NOMO-1 (cell line): Measurements from ENCODE around the gene RPS6KC1.
"Not testable (repeated sequence)": the region's sequence is repeated elsewhere in the genome, so short reads cannot be mapped to it uniquely, and the experiment has no call there.

Experiments used
- DNase-seq, 2 experiments: peaks; one replicate each; lab custom pipeline; 2025; ENCODE audit not compliant: unreplicated experiment in 2 of 2; lab: John Stamatoyannopoulos, UW

Gene RPS6KC1

DNA sequence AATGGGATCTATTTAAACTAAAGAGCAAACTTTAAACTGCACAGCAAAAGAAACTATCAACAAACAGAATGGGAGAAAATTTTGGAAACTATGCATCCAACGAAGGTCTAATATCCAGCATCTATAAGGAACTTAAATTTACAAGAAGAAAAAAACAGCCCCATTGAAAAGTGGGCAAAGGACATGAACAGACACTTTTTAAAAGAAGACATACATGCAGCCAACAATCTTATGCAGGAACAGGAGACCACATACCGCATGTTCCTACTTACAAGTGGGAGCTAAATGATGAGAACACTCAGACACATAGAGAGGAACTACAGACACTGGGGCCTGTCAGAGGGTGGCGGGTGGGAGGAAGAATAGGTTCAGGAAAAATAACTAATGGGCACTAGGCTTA, 149.6 kb downstream of the RPS6KC1 start:
- DNase-seq = no peak

DNA sequence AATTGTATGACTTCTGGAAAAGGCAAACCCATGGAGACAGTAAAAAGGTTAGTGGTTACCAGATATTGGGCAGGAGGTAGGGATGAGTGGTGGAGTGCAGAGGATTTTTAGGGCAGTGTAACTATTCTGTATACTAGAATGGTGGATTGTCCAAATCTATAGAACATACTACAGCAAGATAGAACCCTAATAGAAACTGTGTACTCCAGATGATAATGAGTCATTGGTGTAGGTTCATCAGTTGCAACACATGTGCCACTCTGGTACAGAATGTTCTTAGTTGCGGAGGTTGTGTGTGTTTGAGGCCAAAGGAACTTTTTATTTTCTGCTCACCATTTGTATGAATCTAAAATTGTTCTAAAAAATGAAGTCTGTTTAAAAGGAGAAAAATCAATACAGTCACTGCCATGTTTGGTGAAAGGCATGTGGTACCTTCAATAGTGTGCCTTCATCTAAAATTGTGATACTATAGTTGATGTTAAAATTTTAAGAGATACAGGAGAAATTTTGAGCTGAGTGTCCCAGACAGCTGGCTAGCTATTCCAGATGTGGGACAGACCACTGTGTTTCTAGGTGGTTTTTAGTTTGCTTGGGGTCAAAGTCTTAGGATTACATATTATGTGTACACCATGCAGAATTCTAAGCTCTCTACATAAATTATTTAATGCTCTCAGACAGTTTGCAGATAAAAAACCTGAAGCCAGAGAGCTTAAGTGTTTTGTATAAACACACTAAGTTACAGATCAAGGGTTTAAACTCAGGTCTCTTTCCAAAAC, 150.5 kb downstream of the RPS6KC1 start:
- no peak for DNase-seq

DNA sequence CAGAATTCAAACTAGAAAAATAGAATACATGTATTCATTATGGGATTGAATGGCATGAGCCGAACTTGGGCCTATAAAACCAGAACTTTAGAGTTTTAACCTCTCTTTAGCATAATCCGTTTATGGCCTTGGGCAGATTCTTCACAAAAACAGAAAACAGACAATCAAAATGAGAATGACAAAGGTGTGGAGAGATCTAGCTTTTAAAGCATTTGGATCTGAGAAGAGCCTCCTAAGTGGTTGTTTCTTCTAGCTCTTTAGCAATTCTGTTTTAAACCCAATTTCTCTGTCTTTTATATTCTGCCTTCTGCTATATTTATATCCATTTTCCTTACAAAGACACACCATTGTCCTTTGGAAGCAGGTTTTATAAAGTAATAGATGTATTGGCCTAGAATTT, 160.2 kb downstream of the RPS6KC1 start:
- no peak for DNase-seq

DNA sequence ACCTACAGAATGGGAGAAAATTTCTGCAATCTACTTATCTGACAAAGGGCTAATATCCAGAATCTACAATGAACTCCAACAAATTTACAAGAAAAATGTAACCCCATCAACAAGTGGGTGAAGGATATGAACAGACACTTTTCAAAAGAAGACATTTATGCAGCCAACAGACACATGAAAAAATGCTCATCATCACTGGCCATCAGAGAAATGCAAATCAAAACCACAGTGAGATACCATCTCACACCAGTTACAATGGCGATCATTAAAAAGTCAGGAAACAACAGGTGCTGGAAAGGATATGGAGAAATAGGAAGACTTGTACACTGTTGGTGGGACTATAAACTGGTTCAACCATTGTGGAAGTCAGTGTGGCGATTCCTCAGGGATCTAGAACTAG, 168.0 kb downstream of the RPS6KC1 start:
- DNase-seq = not testable (repeated sequence)

DNA sequence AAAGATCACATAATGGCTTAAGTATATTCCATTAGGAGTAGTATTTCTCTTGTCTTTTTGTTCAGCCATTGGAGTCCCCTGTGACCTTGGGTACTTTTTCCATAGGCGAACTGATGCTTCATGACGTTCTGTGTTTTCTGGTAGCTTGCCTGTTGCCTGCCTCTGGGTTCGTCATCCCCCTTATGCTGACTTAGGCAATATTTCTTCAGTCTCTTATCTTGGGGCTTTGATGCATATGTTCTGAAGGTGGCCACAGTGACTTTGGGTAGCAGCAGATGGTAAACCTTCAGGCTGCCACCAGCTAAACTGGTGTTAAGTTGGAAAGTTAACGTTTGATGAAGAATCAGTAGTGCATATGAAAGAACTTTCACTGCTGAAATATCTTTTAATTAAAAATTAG, 170.2 kb downstream of the RPS6KC1 start:
- DNase-seq = no peak

DNA sequence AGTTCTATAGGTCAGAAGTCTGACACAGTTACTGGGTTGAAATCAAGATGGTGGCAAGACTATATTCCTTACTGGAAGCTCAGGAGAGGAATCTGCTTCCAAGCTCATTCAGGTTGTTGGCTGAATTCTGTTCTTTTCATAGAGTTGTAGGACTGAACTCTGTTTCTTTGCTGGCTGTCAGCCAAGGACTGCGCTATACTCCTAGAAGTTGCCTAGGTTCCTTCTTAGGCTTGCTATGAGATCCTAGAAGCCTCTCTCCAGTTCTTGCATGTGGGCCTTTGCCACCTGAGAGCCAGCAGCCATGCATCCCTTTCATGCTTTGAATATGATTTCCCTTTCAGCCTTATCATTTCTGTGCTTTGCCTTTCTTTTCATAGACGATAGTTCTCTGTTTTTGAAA, 176.4 kb downstream of the RPS6KC1 start:
- DNase-seq = no peak

DNA sequence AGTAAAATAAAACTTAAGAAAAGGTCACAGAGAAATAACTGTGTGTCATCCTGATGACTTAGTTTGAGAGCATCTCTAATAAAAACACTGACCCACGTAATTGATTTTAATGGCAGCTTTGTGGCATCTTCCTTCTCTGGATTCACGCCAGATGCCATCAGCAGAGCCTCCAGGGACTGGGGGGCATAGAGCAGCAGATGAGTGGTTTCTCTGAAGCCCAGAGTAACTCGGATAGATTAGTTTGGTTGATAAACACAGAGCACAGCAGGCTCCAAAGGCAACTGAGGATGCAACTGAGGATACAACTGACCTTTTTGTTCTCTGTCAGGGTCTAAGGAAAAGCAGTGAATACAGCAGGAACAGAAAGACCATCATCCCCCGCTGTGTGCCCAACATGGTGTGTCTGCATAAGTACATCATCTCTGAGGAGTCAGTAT, 180.8 kb downstream of the RPS6KC1 start:
- DNase-seq = no peak

DNA sequence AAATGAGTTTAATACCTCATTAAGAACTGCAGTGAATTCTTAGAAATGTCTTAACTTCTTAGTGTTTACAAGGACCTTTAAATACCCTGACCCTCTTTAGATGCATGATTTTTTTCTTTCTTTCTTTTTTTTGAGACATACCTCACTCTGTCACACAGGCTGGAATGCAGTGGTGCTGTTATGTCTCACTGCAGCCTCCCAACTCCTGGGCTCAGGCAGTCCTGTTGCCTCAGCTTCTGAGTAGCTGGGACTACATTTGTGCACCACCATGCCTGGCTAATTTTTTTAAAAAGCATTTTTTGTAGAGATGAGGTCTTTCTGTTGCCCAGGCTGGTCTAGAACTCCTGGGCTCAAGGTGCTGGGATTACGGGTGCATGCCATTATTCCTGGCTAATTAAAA, 191.8 kb downstream of the RPS6KC1 start:
- DNase-seq = no peak

DNA sequence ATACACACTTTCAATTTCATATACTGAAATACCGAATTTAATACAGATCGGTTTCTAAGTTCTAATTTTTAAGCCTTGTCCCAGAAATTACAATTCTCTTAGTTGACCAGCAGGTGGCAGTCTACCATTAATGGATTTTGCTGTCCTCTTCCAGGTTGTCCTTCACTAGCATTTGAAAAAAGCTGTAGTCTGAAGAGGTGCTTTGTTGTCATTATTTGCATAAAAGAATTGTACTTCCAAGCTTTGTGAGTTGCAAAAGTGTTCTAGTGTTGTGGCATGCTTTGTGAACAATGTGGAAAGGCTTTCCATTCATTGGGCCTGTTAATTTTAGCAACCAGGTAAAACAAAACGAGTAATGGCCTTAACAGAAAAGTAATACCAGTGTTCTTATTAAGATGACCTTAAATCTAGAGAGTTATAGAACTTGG, 193.6 kb downstream of the RPS6KC1 start:
- DNase-seq = peak; percentile 37 to 40

DNA sequence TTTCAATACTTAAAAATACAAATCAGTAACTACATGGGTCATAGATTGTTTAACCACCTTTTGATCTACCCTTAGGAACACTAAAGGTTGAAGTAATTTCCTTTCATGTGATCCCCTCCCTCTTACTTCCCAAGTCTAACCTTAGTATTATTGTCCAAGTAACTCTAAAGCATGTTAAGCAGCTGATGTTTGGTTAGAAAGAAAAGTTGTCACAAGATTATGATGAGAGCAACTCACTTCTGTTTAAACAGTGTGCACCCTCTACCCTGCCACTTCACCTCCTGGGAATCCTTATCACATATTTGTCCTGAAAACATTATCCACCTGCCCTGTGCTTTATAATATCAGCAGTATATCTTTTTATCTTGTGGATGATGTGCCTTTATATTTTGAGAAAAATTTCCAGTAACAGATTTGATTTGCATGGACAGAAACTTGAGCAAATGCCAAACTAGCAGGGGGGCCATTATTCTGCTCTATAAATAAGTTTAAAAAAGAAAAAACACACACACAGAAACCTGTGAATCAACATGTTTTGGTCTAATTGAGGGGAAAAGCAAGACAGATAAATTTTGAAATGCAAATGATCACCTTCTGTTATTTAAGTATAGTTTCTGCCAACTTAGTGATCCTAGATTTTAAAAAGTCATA, 194.3 kb downstream of the RPS6KC1 start:
- DNase-seq = no peak

DNA sequence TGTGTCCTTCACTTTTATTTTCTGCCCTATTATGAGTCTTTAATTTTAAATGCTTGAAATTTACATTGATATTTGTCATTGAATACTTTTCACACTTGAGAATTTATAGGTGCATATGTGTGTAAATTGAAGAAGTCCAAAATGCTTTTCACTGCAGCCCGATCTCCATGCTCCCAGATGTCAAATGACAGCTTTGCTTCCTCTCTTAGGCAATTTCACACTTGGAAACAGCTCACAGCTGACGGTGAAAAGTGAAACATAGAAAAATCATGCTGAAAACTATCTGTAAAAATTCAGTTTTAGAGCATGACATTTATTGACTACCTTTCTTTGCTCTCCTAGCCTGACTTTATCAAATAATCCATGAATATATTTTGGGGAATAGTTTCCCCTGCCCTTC, 196.0 kb downstream of the RPS6KC1 start:
- no peak for DNase-seq

DNA sequence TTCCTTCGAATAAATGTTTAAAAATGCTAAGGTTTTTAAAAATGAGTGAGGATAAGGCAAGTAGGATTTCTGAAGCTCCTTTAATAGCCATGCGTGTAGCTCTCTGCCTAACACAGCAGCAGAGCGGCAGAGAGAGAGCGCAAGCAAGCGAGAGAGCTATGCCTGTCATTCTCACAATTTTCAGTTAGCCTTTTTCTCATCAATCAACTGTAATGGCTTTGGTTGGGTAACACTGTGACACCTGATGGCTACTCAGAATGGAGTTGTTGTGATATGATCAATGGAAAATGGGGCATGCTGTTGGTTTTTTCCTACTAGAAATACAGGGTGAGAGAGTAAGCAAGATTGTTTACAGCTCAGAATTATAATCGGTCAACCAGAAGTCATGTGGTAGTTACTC, 198.4 kb downstream of the RPS6KC1 start:
- no peak for DNase-seq

DNA sequence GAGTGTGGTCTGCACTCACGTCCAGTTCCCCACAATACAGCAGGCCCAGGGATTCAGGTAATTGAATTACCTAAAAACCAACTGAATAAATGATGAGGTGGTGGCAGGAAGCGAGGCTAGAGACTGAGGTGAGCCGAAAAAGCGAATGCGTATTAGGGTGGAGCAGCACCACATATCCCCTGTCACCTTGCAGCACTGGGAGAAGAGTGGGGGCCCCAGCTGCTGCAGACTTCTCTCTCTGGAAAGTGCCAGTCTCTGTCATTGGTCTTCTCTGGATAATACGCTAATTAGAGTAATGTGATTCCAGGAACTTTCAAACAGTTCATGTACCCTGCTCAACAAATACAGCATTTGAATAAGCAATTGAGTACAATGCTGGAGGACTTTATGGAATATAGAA, 199.0 kb downstream of the RPS6KC1 start:
- DNase-seq = no peak

DNA sequence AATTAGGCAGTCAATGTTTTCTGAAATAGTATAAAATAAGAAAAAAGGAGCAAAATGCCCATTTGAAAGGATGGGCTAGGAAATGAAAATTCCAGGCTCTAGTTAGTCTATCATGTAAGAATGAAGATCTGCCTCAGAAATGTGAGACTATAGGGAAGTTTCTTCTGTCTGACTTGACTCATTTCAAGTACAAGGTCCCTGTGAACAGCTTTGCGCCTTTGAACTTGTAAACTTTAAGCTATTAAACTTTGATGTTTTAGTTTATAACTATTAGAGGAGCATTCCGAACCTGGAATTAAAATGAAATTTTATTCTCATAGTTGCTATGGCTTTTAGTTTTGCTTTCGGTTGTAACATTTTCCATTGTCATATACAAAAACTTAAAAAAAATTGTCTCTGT, 199.4 kb downstream of the RPS6KC1 start:
- DNase-seq = no peak

DNA sequence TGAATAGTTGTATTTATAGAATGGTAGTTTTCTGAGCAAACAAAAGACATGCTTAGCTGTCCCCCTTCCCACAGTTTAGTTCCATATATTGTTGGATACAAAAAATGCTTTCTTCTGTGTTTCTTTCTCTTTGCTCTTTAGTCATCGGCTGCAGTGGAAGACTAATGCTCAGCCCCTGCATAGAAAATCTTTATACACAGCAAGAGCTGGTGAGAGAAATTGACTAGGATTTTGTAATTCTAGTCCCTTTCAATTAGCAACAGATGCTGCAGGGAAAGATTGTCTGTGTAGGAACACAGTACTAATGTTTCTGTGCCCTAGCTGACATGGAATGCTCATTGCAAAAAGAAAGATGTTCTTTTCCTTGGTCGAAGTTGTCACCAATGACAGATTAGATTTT, 200.9 kb downstream of the RPS6KC1 start:
- DNase-seq = no peak

DNA sequence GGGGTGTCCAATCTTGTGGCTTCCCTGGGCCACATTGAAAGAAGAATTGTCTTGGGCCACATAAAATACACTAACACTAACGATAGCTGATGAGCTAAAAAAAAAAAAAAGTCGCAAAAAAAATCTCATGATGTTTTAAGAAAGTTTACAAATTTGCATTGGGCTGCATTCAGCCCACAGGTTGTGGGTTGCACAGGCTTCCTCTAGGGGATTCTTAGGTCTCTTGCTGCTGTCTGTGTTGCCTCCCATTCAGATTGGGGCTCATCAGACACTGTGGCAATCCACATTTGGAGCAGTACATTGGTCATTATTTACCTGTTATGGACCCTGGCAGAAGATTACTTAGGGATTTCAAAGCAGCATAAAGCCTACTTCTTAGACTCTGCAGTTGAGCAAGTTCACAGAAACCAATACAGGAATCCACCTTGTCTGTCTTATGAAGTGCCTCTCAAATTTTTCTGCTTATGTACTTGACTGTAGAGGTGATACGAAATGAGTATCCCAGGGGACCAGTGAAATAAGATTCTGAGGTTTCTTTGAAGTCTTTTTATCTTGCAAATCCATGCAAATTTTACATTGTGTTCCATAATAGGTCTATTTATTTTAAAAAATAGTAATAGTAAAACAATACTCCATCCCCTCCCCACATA, 205.5 kb downstream of the RPS6KC1 start:
- no peak for DNase-seq

DNA sequence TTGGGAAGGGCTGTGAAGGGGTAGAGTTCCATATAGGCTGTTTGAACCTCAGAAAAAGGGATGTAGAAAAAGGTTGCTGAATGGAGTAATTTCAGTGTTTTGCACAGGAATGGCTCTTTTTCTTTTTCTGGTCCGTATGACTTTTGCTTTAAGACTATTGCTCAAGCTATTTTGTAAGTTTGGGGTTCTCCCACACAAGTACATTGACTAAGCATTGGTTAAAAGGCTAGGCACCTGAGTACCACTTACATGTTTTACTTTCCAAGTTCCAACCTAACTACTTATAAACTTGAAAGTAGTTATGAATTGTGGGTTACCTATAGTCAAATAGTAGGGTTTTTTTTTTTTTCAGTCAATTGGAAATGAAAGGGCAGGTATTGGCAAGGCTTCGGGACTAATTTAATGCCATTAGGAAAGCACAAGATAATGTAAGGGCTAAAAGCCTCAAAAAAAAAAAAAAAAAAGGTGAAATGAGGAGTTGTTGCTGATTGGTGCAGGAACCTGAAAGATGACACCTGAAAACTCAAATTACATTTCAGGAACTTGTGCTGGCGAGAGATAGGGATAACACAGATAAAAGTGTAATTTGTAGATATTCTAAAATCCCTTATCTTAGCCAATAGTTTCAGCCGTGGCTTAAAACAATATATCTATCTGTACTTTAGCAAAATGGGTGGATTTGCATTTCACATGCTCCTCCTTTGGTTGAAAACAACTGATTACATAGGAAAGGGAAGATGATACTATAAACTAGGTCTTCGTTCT, 209.5 kb downstream of the RPS6KC1 start:
- no peak for DNase-seq

DNA sequence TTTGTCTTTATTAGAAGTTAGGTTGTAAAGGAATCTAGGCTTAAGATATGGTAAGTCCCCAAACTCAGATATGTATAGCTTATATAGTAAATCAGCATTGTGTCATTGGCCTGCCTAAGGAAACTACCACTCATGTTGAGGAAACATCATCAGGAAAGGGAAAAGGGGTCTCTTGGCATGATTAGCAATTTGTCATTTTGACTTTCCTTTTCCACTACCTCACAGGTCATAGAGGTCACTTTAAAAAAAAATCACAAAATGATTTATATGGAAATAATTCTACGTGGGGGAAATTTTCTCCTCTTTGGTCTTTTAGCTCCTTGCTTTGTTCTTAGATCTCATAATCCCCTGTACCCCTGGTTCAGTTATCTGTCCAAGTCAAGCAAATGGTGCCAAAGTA, 213.5 kb downstream of the RPS6KC1 start:
- DNase-seq = no peak

DNA sequence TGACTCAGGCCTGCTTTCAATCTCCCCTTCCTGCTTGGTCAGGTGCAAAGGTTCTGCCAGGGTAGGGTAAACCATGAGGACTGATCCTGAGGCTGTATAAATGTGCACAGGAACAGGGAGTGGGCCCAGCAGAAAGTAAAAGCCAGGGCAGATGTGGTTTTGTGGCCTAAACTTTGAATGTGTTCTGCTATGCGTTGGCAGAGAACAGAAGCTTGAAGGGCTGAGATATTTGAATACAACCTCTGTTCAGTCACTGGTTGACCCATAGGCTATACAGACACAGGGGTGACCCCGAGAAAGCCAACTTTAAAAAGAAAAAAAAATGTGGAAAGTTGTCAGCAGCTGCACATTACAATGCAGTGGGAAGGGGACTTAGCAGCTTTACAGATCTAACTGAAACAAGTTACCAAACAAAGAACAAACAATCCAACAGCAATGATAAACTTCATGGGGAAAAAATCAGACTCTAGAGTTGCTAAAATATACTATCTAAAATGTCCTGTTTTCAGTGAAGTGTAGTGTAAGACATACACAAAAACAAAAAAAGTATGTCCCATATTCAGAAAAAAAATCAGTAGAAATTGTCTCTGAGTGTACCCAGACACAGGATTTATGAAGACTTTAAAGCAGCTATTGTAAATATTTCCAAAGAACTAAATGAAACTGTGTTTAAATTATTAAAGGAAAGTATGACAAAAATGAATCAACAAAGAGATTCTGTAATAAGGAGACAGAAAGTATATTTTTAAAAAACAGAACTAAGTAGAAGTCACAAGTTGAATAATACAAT, 216.1 kb downstream of the RPS6KC1 start:
- DNase-seq = no peak

DNA sequence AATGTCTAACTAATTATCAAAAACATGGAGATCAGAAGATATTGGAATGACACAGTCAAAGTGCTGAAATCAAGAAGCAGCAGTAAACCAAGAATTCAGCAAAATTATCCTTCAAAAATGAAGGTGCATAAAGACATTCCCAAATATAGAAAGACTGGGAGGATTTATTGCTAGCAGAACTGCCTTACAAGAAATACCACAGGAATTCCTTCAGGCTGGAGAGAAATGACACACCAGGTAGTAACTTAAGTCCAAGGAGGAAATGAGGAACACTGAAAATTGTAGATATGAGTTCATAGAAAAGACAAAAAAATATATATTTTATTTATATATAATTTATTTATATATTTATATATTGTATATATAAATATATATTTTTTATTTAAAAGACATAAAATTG, 217.2 kb downstream of the RPS6KC1 start:
- DNase-seq = no peak
